ENCODE results near the gene NFILZ.

Gene NFILZ

DNA sequence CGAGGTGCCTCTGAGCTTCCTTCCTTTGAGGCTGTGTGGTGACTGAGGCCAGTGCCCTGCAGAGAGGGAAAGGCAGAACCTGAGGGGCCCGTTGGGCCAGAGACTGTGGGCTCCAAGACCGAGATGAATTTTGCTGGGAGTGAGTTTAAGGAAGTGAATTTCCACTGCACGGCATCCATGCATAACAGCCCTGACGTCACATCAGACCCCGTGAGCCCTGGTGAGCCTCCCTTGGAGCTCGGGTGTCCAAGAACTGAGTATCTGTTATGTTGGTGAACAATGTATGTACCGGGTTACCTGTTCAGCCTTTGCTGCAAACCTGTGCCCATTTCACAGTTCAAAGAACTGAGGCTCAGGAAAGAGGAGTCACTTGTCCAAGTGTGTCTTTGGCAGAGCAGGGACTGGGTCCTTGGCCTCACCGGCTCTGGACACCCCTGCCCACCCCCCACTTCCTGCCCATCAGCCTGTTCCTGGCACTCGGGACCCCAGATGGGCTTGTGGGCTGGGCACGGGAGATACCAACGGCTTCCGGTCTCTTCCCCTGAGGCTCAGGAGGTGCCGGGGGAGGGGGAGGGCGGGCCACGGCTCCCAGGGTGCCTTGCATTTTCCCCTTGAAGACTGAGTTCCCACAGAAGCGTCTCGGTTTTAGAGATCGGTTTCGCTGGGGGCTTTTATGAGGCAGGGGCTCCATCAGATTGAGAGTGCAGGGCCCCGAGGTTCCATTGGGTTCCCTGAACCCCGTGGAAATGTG lies 33.7 kb downstream of the NFILZ start:
- H3K4me3 ChIP-seq (ENCODE audit: insufficient read length, low read depth), result no peak overlapping the region
- DNase-seq (ENCODE audit: low read depth, low spot score), result no peak
- no peak overlapping the region for H3K9ac ChIP-seq (ENCODE audit: insufficient read length, low read depth)
- H3K27me3 ChIP-seq (ENCODE audit: insufficient read depth, insufficient read length), result no peaks in the 10 kb centered on the region
- H3K36me3 ChIP-seq (ENCODE audit: insufficient read depth, insufficient read length, low read length), result no peaks in the 10 kb centered on the region
- peaks cover 7% of the 10 kb centered on the region for H3K4me1 ChIP-seq (ENCODE audit: insufficient read depth, insufficient read length)
- no peak for TF ChIP-seq YY1 (IDR thresholded peaks at IDR 0.05; ENCODE audit: insufficient read depth, insufficient read length)
- no peak for TF ChIP-seq SUZ12 (IDR thresholded peaks at IDR 0.05; ENCODE audit: extremely low read depth, insufficient read depth, insufficient read length)
- TF ChIP-seq ZNF274 (IDR thresholded peaks at IDR 0.05; ENCODE audit: low read depth, low read length), result no peak
- no peaks in the 10 kb centered on the region for H3K9me3 ChIP-seq (ENCODE audit: insufficient read depth, low read length)

DNA sequence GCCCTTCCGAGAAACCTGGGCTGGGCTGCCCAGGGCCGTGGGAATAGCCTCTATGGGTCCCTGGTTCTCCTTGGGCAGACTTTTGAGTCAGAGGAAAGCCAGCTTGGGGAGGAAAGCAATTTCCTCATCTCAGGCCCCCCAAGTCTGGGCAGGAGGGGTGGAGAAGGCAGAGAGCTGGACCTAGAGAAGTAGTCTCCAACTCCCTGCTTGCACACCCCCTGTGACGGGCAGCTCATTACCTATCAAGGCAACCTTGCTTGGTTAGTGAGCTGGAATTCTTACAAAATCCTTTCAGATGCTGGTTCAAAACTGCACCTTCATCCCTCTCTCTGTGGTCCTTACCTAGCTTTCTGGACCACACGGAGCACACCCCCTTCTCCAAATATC lies 34.2 kb downstream of the NFILZ start:
- Histone ChIP-seq H3K9me3 (ENCODE audit: insufficient read depth, low read length) (no peaks in the 10 kb centered on the region), H3K4me1 (ENCODE audit: insufficient read depth, insufficient read length) (peaks cover 3% of the 10 kb centered on the region), H3K9ac (ENCODE audit: insufficient read length, low read depth) (no peak overlapping the region), H3K36me3 (ENCODE audit: insufficient read depth, insufficient read length, low read length) (no peaks in the 10 kb centered on the region), H3K4me3 (ENCODE audit: insufficient read length, low read depth) (no peak overlapping the region), H3K27me3 (ENCODE audit: insufficient read depth, insufficient read length) (no peaks in the 10 kb centered on the region)
- no peak for DNase-seq (ENCODE audit: low read depth, low spot score)
- TF ChIP-seq SUZ12 (IDR thresholded peaks at IDR 0.05; ENCODE audit: extremely low read depth, insufficient read depth, insufficient read length), result no peak

DNA sequence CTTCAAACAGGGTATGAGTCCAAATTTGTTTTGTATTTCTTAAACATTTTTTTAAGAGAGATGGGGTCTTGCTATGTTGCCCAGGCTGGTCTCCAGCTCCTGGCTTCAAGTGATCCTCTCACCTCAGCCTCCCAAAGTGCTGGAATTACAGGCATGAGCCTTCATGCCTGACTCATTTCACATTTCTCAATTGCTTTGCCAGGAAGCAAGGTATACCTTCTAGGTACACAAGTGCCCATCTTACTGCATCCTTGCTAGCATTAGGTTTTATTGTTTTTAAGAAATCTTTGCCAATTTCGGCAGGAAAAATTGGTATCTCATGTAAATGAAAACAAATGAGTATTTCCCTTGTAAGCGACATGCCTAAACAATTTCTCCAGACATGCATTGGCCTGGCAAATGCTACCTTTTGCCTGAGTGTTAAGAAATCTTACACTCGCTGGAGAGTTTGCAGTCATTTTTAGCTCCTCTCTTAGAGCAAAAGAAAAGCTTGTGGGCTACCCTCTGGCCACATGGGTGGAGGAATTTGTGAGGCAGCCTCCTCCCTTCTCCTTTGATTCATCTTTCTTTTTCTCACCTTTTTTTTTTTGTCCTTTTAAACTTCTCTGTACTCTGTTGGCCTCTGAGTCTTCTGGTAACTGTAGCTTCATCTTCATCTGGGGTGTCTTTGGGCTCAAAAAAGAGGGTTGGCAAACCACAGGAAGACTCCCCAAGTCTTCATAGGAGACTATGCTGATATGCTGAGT lies 35.2 kb downstream of the NFILZ start:
- Histone ChIP-seq H3K36me3 (ENCODE audit: insufficient read depth, insufficient read length, low read length) (no peaks in the 10 kb centered on the region), H3K9me3 (ENCODE audit: insufficient read depth, low read length) (no peaks in the 10 kb centered on the region), H3K9ac (ENCODE audit: insufficient read length, low read depth) (no peak overlapping the region), H3K4me1 (ENCODE audit: insufficient read depth, insufficient read length) (peaks cover 3% of the 10 kb centered on the region), H3K27me3 (ENCODE audit: insufficient read depth, insufficient read length) (no peaks in the 10 kb centered on the region), H3K4me3 (ENCODE audit: insufficient read length, low read depth) (no peak overlapping the region)
- no peak for TF ChIP-seq SUZ12 (IDR thresholded peaks at IDR 0.05; ENCODE audit: extremely low read depth, insufficient read depth, insufficient read length)
- TF ChIP-seq ZNF274 (IDR thresholded peaks at IDR 0.05; ENCODE audit: low read depth, low read length), result no peak
- no peak for TF ChIP-seq YY1 (IDR thresholded peaks at IDR 0.05; ENCODE audit: insufficient read depth, insufficient read length)
- no peak for DNase-seq (ENCODE audit: low read depth, low spot score)

DNA sequence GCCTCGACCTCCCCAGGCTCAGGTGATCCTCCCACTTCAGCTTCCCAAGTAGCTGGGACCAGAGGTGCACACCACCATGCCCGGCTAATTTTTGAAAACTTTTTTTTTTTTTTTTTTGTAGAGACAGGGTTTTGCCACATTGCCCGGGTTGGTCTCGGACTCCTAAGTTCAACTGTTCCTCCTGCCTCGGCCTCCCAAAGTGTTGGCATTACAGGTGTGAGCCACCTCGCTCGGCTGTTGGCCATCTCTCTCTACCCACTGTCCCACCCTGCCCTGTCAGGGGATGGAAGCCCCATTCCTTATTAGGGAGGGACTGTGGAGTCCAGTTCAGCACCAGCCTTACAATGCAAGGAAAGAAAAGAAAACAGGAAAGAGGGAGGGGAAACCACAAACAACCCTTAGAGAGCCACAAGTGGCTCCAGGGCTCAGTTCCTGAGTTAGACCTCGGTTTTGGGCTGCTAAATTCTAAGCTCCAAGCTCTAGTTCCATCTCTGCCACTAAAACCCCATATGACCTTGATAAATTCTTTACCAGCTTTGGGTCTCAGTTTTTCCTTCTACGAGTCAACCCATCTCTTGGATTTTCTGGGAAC lies 36.5 kb downstream of the NFILZ start:
- Histone ChIP-seq H3K4me1 (ENCODE audit: insufficient read depth, insufficient read length) (peaks cover 3% of the 10 kb centered on the region), H3K4me3 (ENCODE audit: insufficient read length, low read depth) (no peak overlapping the region), H3K9ac (ENCODE audit: insufficient read length, low read depth) (no peak overlapping the region), H3K27me3 (ENCODE audit: insufficient read depth, insufficient read length) (no peaks in the 10 kb centered on the region), H3K36me3 (ENCODE audit: insufficient read depth, insufficient read length, low read length) (no peaks in the 10 kb centered on the region), H3K9me3 (ENCODE audit: insufficient read depth, low read length) (no peaks in the 10 kb centered on the region)
- no peak for TF ChIP-seq YY1 (IDR thresholded peaks at IDR 0.05; ENCODE audit: insufficient read depth, insufficient read length)
- no peak for TF ChIP-seq ZNF274 (IDR thresholded peaks at IDR 0.05; ENCODE audit: low read depth, low read length)
- no peak for TF ChIP-seq SUZ12 (IDR thresholded peaks at IDR 0.05; ENCODE audit: extremely low read depth, insufficient read depth, insufficient read length)
- DNase-seq (ENCODE audit: low read depth, low spot score), result no peak

DNA sequence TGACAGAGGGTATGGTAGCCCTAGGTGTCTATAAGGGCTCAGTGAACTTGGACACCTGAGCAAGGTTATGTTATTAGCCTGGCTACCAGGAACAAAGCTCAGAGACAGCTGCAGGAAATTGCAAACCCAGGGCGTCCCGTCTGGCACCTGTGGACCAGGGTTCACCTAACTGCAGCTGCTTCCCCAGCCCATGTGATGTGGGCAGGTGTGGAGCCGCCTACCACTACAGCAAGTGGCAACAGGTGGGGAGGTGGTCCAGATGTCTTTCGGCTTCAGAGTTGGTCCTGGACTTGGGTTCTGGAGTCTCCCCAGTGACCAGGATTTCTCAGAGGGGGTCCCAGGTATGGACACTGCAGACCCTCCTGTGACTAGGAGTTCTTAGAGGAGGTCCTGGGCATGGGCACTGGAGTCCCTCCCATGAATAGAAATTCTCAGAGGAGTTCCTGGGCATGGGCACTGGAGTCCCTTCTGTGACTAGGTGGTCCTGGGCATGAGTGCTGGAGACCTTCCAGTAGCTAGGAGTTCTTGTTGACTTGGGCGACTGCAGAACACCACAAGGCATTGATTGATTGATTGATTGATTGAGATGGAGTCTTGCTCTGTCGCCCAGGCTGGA lies 43.0 kb downstream of the NFILZ start:
- no peak overlapping the region for H3K4me3 ChIP-seq (ENCODE audit: insufficient read length, low read depth)
- H3K4me1 ChIP-seq (ENCODE audit: insufficient read depth, insufficient read length), result no peaks in the 10 kb centered on the region
- H3K27me3 ChIP-seq (ENCODE audit: insufficient read depth, insufficient read length), result peaks cover 7% of the 10 kb centered on the region
- DNase-seq (ENCODE audit: low read depth, low spot score), result no peak
- TF ChIP-seq SUZ12 (IDR thresholded peaks at IDR 0.05; ENCODE audit: extremely low read depth, insufficient read depth, insufficient read length) (no peak), YY1 (IDR thresholded peaks at IDR 0.05; ENCODE audit: insufficient read depth, insufficient read length) (no peak), ZNF274 (IDR thresholded peaks at IDR 0.05; ENCODE audit: low read depth, low read length) (no peak)
- H3K9ac ChIP-seq (ENCODE audit: insufficient read length, low read depth), result no peak overlapping the region
- H3K9me3 ChIP-seq (ENCODE audit: insufficient read depth, low read length), result no peaks in the 10 kb centered on the region
- H3K36me3 ChIP-seq (ENCODE audit: insufficient read depth, insufficient read length, low read length), result no peaks in the 10 kb centered on the region

DNA sequence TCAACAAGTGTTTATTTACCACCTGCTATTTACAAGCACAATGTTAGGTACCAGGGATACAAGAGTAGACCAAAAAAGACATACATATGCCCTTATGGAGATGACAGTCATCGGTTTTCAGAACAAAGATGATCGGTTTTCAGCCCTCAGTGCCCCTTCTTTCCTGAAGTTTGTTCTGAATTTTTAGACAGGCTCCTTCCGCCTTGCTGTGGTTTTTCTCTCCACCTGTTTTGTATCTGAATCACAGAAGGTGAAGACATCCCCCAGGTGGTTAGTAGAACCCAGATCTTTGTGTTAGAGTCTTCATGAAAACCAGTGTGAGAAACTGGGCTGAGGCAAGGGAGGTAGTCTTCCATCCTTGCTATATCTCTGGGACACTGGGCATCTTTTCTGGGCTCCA lies 44.6 kb downstream of the NFILZ start:
- no peaks in the 10 kb centered on the region for H3K36me3 ChIP-seq (ENCODE audit: insufficient read depth, insufficient read length, low read length)
- H3K4me3 ChIP-seq (ENCODE audit: insufficient read length, low read depth), result no peak overlapping the region
- peaks cover 8% of the 10 kb centered on the region for H3K27me3 ChIP-seq (ENCODE audit: insufficient read depth, insufficient read length)
- H3K9me3 ChIP-seq (ENCODE audit: insufficient read depth, low read length), result no peaks in the 10 kb centered on the region
- no peak for DNase-seq (ENCODE audit: low read depth, low spot score)
- no peak overlapping the region for H3K9ac ChIP-seq (ENCODE audit: insufficient read length, low read depth)
- H3K4me1 ChIP-seq (ENCODE audit: insufficient read depth, insufficient read length), result no peaks in the 10 kb centered on the region
- TF ChIP-seq ZNF274 (IDR thresholded peaks at IDR 0.05; ENCODE audit: low read depth, low read length) (no peak), SUZ12 (IDR thresholded peaks at IDR 0.05; ENCODE audit: extremely low read depth, insufficient read depth, insufficient read length) (no peak), YY1 (IDR thresholded peaks at IDR 0.05; ENCODE audit: insufficient read depth, insufficient read length) (no peak)

Measured in NT2/D1 (cell line).